Rectal smooth muscle tissue (tissue), 1 donor: Measurements from ENCODE around the gene NRG3.

ENCODE experiments used
- H3K27ac ChIP-seq: one replicate; pipeline ENCODE4 v1.7.0; 2013; ENCODE audit warnings: low read depth, low read length, inconsistent platforms
- H3K27me3 ChIP-seq: one replicate; pipeline ENCODE4 v1.7.0; 2013; ENCODE audit warnings: low read length; ENCODE audit not compliant: control insufficient read depth, insufficient read depth
- H3K36me3 ChIP-seq: one replicate; pipeline ENCODE4 v1.7.0; 2013; ENCODE audit warnings: low read length; ENCODE audit not compliant: control insufficient read depth, insufficient read depth
- H3K4me1 ChIP-seq: one replicate; pipeline ENCODE4 v1.7.0; 2013; ENCODE audit warnings: low read length; ENCODE audit not compliant: control insufficient read depth, insufficient read depth
- H3K4me3 ChIP-seq: one replicate; pipeline ENCODE4 v1.7.0; 2013; ENCODE audit warnings: low read length
- H3K9ac ChIP-seq: one replicate; pipeline ENCODE4 v1.7.0; 2013; ENCODE audit warnings: low read length

The NRG3 gene

GRCh38 chr10:82880776-82881290 lies 1005.8 kb downstream of the NRG3 start:
- no peaks in the 10 kb centered on the region for H3K27me3 ChIP-seq
- no peak overlapping the region for H3K27ac ChIP-seq
- H3K4me3 ChIP-seq = no peak overlapping the region
- no peak overlapping the region for H3K9ac ChIP-seq
- H3K4me1 ChIP-seq = no peaks in the 10 kb centered on the region
- H3K36me3 ChIP-seq = no peaks in the 10 kb centered on the region

GRCh38 chr10:82882722-82883121 lies 1007.7 kb downstream of the NRG3 start:
- no peak overlapping the region for H3K4me3 ChIP-seq
- no peaks in the 10 kb centered on the region for H3K4me1 ChIP-seq
- H3K36me3 ChIP-seq = no peaks in the 10 kb centered on the region
- H3K27me3 ChIP-seq = no peaks in the 10 kb centered on the region
- no peak overlapping the region for H3K27ac ChIP-seq
- no peak overlapping the region for H3K9ac ChIP-seq

- no peak overlapping the region for H3K27ac ChIP-seq
- H3K4me3 ChIP-seq = no peak overlapping the region
- H3K4me1 ChIP-seq = no peaks in the 10 kb centered on the region
Observed at GRCh38 chr10:82883603-82884002, 1008.6 kb downstream of the NRG3 start.

GRCh38 chr10:82887488-82887887 lies 1012.5 kb downstream of the NRG3 start:
- Histone ChIP-seq H3K36me3 (no peaks in the 10 kb centered on the region), H3K27me3 (no peaks in the 10 kb centered on the region), H3K4me3 (no peak overlapping the region), H3K4me1 (no peaks in the 10 kb centered on the region), H3K27ac (no peak overlapping the region), H3K9ac (no peak overlapping the region)

More at GRCh38 chr10:82883603-82884002, 1008.6 kb downstream of the NRG3 start:
- H3K27me3 ChIP-seq = no peaks in the 10 kb centered on the region
- H3K36me3 ChIP-seq = no peaks in the 10 kb centered on the region
- H3K9ac ChIP-seq = no peak overlapping the region

- no peak overlapping the region for H3K27ac ChIP-seq
- H3K27me3 ChIP-seq = no peaks in the 10 kb centered on the region
- no peak overlapping the region for H3K4me3 ChIP-seq
- H3K9ac ChIP-seq = no peak overlapping the region
- H3K4me1 ChIP-seq = no peaks in the 10 kb centered on the region
- no peaks in the 10 kb centered on the region for H3K36me3 ChIP-seq
Observed at GRCh38 chr10:82888809-82889455, 1013.9 kb downstream of the NRG3 start.

GRCh38 chr10:82889728-82890127 lies 1014.7 kb downstream of the NRG3 start:
- Histone ChIP-seq H3K36me3 (no peaks in the 10 kb centered on the region), H3K4me3 (no peak overlapping the region), H3K4me1 (no peaks in the 10 kb centered on the region), H3K27ac (no peak overlapping the region), H3K27me3 (no peaks in the 10 kb centered on the region), H3K9ac (no peak overlapping the region)

- Histone ChIP-seq H3K27me3 (no peaks in the 10 kb centered on the region), H3K36me3 (no peaks in the 10 kb centered on the region), H3K9ac (no peak overlapping the region), H3K27ac (no peak overlapping the region), H3K4me1 (no peaks in the 10 kb centered on the region), H3K4me3 (no peak overlapping the region)
Observed at GRCh38 chr10:82890573-82890972, 1015.6 kb downstream of the NRG3 start.

GRCh38 chr10:82908096-82908495 lies 1033.1 kb downstream of the NRG3 start:
- no peaks in the 10 kb centered on the region for H3K4me1 ChIP-seq
- H3K27me3 ChIP-seq = no peaks in the 10 kb centered on the region
- H3K27ac ChIP-seq = no peak overlapping the region
- no peak overlapping the region for H3K9ac ChIP-seq
- no peak overlapping the region for H3K4me3 ChIP-seq
- no peaks in the 10 kb centered on the region for H3K36me3 ChIP-seq

- no peak overlapping the region for H3K9ac ChIP-seq
- no peaks in the 10 kb centered on the region for H3K4me1 ChIP-seq
- no peaks in the 10 kb centered on the region for H3K27me3 ChIP-seq
- no peak overlapping the region for H3K27ac ChIP-seq
- H3K4me3 ChIP-seq = no peak overlapping the region
- H3K36me3 ChIP-seq = no peaks in the 10 kb centered on the region
Observed at GRCh38 chr10:82908751-82909150, 1033.8 kb downstream of the NRG3 start.

GRCh38 chr10:82910301-82910700 lies 1035.3 kb downstream of the NRG3 start:
- no peaks in the 10 kb centered on the region for H3K27me3 ChIP-seq
- no peaks in the 10 kb centered on the region for H3K4me1 ChIP-seq
- no peak overlapping the region for H3K4me3 ChIP-seq
- H3K9ac ChIP-seq = no peak overlapping the region
- H3K36me3 ChIP-seq = no peaks in the 10 kb centered on the region
- no peak overlapping the region for H3K27ac ChIP-seq

- Histone ChIP-seq H3K27ac (no peak overlapping the region), H3K4me1 (no peaks in the 10 kb centered on the region), H3K36me3 (no peaks in the 10 kb centered on the region), H3K27me3 (no peaks in the 10 kb centered on the region), H3K9ac (no peak overlapping the region), H3K4me3 (no peak overlapping the region)
Observed at GRCh38 chr10:82914655-82915136, 1039.7 kb downstream of the NRG3 start.

GRCh38 chr10:82916941-82917340 lies 1041.9 kb downstream of the NRG3 start:
- Histone ChIP-seq H3K27me3 (no peaks in the 10 kb centered on the region), H3K4me3 (no peak overlapping the region), H3K4me1 (no peaks in the 10 kb centered on the region), H3K27ac (no peak overlapping the region), H3K36me3 (no peaks in the 10 kb centered on the region), H3K9ac (no peak overlapping the region)

- Histone ChIP-seq H3K4me3 (no peak overlapping the region), H3K27ac (no peak overlapping the region), H3K9ac (no peak overlapping the region), H3K27me3 (no peaks in the 10 kb centered on the region), H3K36me3 (no peaks in the 10 kb centered on the region), H3K4me1 (no peaks in the 10 kb centered on the region)
Observed at GRCh38 chr10:82918022-82918421, 1043.0 kb downstream of the NRG3 start.
